Effector memory CD4-positive, alpha-beta T cell (primary cell): ENCODE data around the gene LHX3.

ENCODE experiments used
- DNase-seq, 3 donors: peaks; one replicate each; pipeline ENCODE4 v3.0.0-alpha.2; 2020
- H3K27ac ChIP-seq: 2 replicates; pipeline ENCODE4 v1.7.0; 2013; ENCODE audit warnings: mild to moderate bottlenecking, low read length, moderate library complexity; ENCODE audit not compliant: insufficient read depth, poor library complexity, severe bottlenecking
- H3K27me3 ChIP-seq: replicated peaks from 2 replicates; pipeline ENCODE4 v1.7.0; 2013; ENCODE audit warnings: mild to moderate bottlenecking, low read length; ENCODE audit not compliant: insufficient read depth, control insufficient read depth, poor library complexity, severe bottlenecking
- H3K36me3 ChIP-seq: 2 replicates; pipeline ENCODE4 v1.7.0; 2013; ENCODE audit warnings: mild to moderate bottlenecking, low read length, moderate library complexity; ENCODE audit not compliant: control insufficient read depth, insufficient read depth
- H3K4me1 ChIP-seq: 2 replicates; pipeline ENCODE4 v1.7.0; 2013; ENCODE audit warnings: low read length, mild to moderate bottlenecking; ENCODE audit not compliant: control insufficient read depth, insufficient read depth, poor library complexity, severe bottlenecking
- H3K4me3 ChIP-seq: 2 replicates; pipeline ENCODE4 v1.7.0; 2013; ENCODE audit warnings: low read length, low read depth, mild to moderate bottlenecking; ENCODE audit not compliant: insufficient read depth, poor library complexity, severe bottlenecking
- H3K9me3 ChIP-seq: 2 replicates; pipeline ENCODE4 v1.7.0; 2013; ENCODE audit warnings: mild to moderate bottlenecking, low read length, moderate library complexity; ENCODE audit not compliant: control insufficient read depth

LHX3 gene

GRCh38 chr9:136207616-136208015 is 2.7 kb upstream of the LHX3 start:
- Histone ChIP-seq H3K27ac (no peak overlapping the region), H3K4me1 (peaks cover 2% of the 10 kb centered on the region), H3K27me3 (peaks cover 18% of the 10 kb centered on the region), H3K4me3 (no peak overlapping the region), H3K9me3 (no peaks in the 10 kb centered on the region), H3K36me3 (peaks cover 24% of the 10 kb centered on the region)
- DNase-seq = no peak

- peaks cover 2% of the 10 kb centered on the region for H3K4me1 ChIP-seq
- no peak for DNase-seq
- no peak overlapping the region for H3K4me3 ChIP-seq
- H3K36me3 ChIP-seq = peaks cover 24% of the 10 kb centered on the region
- no peak overlapping the region for H3K27ac ChIP-seq
- H3K9me3 ChIP-seq = no peaks in the 10 kb centered on the region
- peaks cover 27% of the 10 kb centered on the region for H3K27me3 ChIP-seq
Measured at GRCh38 chr9:136206602-136207275, 1.8 kb upstream of the LHX3 start.

- H3K27ac ChIP-seq = no peak overlapping the region
- H3K27me3 ChIP-seq = peaks cover 27% of the 10 kb centered on the region
- H3K4me3 ChIP-seq = no peak overlapping the region
- H3K9me3 ChIP-seq = no peaks in the 10 kb centered on the region
- peaks cover 2% of the 10 kb centered on the region for H3K4me1 ChIP-seq
- DNase-seq = no peak
- H3K36me3 ChIP-seq = peaks cover 15% of the 10 kb centered on the region
Measured at GRCh38 chr9:136205707-136205992, 722 bp upstream of the LHX3 start.

- no peak overlapping the region for H3K4me3 ChIP-seq
Measured at GRCh38 chr9:136204145-136204805, 653 bp downstream of the LHX3 start.

GRCh38 chr9:136203408-136204144 is 1.4 kb downstream of the LHX3 start:
- H3K9me3 ChIP-seq = no peaks in the 10 kb centered on the region
- peaks cover 42% of the 10 kb centered on the region for H3K27me3 ChIP-seq
- H3K27ac ChIP-seq = no peak overlapping the region

More at GRCh38 chr9:136204145-136204805, 653 bp downstream of the LHX3 start:
- peaks cover 38% of the 10 kb centered on the region for H3K27me3 ChIP-seq
- no peak overlapping the region for H3K27ac ChIP-seq
- H3K36me3 ChIP-seq = peaks cover 6% of the 10 kb centered on the region
- H3K9me3 ChIP-seq = no peaks in the 10 kb centered on the region
- peaks cover 2% of the 10 kb centered on the region for H3K4me1 ChIP-seq
- no peak for DNase-seq

GRCh38 chr9:136202454-136203407 is 2.2 kb downstream of the LHX3 start:
- no peaks in the 10 kb centered on the region for H3K9me3 ChIP-seq
- no peak for DNase-seq
- H3K36me3 ChIP-seq = no peaks in the 10 kb centered on the region
- no peak overlapping the region for H3K27ac ChIP-seq
- peaks cover 50% of the 10 kb centered on the region for H3K27me3 ChIP-seq
- H3K4me1 ChIP-seq = peaks cover 2% of the 10 kb centered on the region
- no peak overlapping the region for H3K4me3 ChIP-seq

More at GRCh38 chr9:136203408-136204144, 1.4 kb downstream of the LHX3 start:
- Histone ChIP-seq H3K36me3 (peaks cover under 1% of the 10 kb centered on the region), H3K4me1 (peaks cover 2% of the 10 kb centered on the region), H3K4me3 (no peak overlapping the region)
- DNase-seq = no peak

- H3K27ac ChIP-seq = no peak overlapping the region
- no peak for DNase-seq
- peaks cover 2% of the 10 kb centered on the region for H3K4me1 ChIP-seq
- no peaks in the 10 kb centered on the region for H3K36me3 ChIP-seq
- no peak overlapping the region for H3K4me3 ChIP-seq
- H3K9me3 ChIP-seq = no peaks in the 10 kb centered on the region
- H3K27me3 ChIP-seq = peaks cover 58% of the 10 kb centered on the region
Measured at GRCh38 chr9:136201609-136202453, 3.1 kb downstream of the LHX3 start.

- no peak overlapping the region for H3K27ac ChIP-seq
- peaks cover 2% of the 10 kb centered on the region for H3K4me1 ChIP-seq
- peaks cover 65% of the 10 kb centered on the region for H3K27me3 ChIP-seq
- no peak overlapping the region for H3K4me3 ChIP-seq
- no peak for DNase-seq
- no peaks in the 10 kb centered on the region for H3K36me3 ChIP-seq
- H3K9me3 ChIP-seq = no peaks in the 10 kb centered on the region
Measured at GRCh38 chr9:136201174-136201573, 3.8 kb downstream of the LHX3 start.

GRCh38 chr9:136200424-136200823 is 4.5 kb downstream of the LHX3 start:
- Histone ChIP-seq H3K27ac (no peak overlapping the region), H3K36me3 (no peaks in the 10 kb centered on the region), H3K4me3 (no peak overlapping the region), H3K9me3 (no peaks in the 10 kb centered on the region), H3K4me1 (peaks cover 2% of the 10 kb centered on the region), H3K27me3 (peaks cover 67% of the 10 kb centered on the region)
- DNase-seq = no peak
